GM15510 (cell line): ENCODE data around the gene ZNRF2.

Experiments
- POLR2A ChIP-seq: IDR thresholded peaks from 3 replicates; pipeline ENCODE4 v1.6.1; 2011; ENCODE audit warnings: borderline replicate concordance; ENCODE audit not compliant: insufficient read length; ENCODE audit errors: extremely low read depth

Gene ZNRF2

GRCh38 chr7:30389791-30390190, 105.4 kb downstream of the ZNRF2 start:
- no peak for TF ChIP-seq POLR2A

- TF ChIP-seq POLR2A = no peak
Observed at GRCh38 chr7:30390736-30391636, 106.6 kb downstream of the ZNRF2 start.

- TF ChIP-seq POLR2A = no peak
Observed at GRCh38 chr7:30391806-30392205, 107.4 kb downstream of the ZNRF2 start.

GRCh38 chr7:30395676-30396075, 111.3 kb downstream of the ZNRF2 start:
- no peak for TF ChIP-seq POLR2A

GRCh38 chr7:30396389-30396788, 112.0 kb downstream of the ZNRF2 start:
- TF ChIP-seq POLR2A = no peak

GRCh38 chr7:30403477-30403876, 119.1 kb downstream of the ZNRF2 start:
- no peak for TF ChIP-seq POLR2A

GRCh38 chr7:30405179-30405578, 120.8 kb downstream of the ZNRF2 start:
- TF ChIP-seq POLR2A = no peak

- no peak for TF ChIP-seq POLR2A
Observed at GRCh38 chr7:30406664-30407425, 122.4 kb downstream of the ZNRF2 start.

GRCh38 chr7:30411173-30411572, 126.8 kb downstream of the ZNRF2 start:
- TF ChIP-seq POLR2A = no peak

- TF ChIP-seq POLR2A = no peak
Observed at GRCh38 chr7:30411897-30412296, 127.5 kb downstream of the ZNRF2 start.

GRCh38 chr7:30412782-30413504, 128.5 kb downstream of the ZNRF2 start:
- TF ChIP-seq POLR2A = no peak

GRCh38 chr7:30413864-30414263, 129.5 kb downstream of the ZNRF2 start:
- TF ChIP-seq POLR2A = no peak
